ENCODE results near the gene TRABD2B.

- TF ChIP-seq, protein P1, sequence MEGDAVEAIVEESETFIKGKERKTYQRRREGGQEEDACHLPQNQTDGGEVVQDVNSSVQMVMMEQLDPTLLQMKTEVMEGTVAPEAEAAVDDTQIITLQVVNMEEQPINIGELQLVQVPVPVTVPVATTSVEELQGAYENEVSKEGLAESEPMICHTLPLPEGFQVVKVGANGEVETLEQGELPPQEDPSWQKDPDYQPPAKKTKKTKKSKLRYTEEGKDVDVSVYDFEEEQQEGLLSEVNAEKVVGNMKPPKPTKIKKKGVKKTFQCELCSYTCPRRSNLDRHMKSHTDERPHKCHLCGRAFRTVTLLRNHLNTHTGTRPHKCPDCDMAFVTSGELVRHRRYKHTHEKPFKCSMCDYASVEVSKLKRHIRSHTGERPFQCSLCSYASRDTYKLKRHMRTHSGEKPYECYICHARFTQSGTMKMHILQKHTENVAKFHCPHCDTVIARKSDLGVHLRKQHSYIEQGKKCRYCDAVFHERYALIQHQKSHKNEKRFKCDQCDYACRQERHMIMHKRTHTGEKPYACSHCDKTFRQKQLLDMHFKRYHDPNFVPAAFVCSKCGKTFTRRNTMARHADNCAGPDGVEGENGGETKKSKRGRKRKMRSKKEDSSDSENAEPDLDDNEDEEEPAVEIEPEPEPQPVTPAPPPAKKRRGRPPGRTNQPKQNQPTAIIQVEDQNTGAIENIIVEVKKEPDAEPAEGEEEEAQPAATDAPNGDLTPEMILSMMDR (IDR thresholded peaks at IDR 0.05), result no peak
- TF ChIP-seq POLR2AphosphoS5 (IDR thresholded peaks at IDR 0.05), result no peak
These were observed 167.2 kb downstream of the TRABD2B start for GRCh38 chr1:47830021-47830420.
